Peyer's patch (tissue), 4 donors: ENCODE measurements around the gene KIF26B. TPM values are rescaled to one million over a fixed set of nuclear protein-coding genes. Genes with fewer than 3 reads are reported as not detected.
A peak's percentile ranks its signal among the peaks of the same experiment; 100 is the strongest.

Experiments
- DNase-seq, 3 donors: peaks; one replicate each; pipeline ENCODE4 v3.0.0-alpha.2; 2017 to 2019
- H3K27ac ChIP-seq, 4 donors: fragments of 200-600 bp; sonication (generic); one replicate each; pipeline ENCODE4 v1.5.1; 2016 to 2019
- H3K27me3 ChIP-seq, 2 donors: fragments of 200-600 bp; sonication (generic); one replicate each; pipeline ENCODE4 v1.5.1; 2019
- H3K36me3 ChIP-seq, 3 donors: fragments of 200-600 bp; sonication (generic); one replicate each; pipeline ENCODE4 v1.5.1; 2016 to 2019
- H3K4me1 ChIP-seq, 4 donors: fragments of 200-600 bp; sonication (generic); one replicate each; pipeline ENCODE4 v1.5.1; 2016 to 2019
- H3K4me3 ChIP-seq, 4 donors: fragments of 200-600 bp; sonication (generic); 1 replicate in 3 of 4; 2 replicates in 1 of 4; pipeline ENCODE4 v1.5.1; 2016 to 2019; ENCODE audit warnings: mild to moderate bottlenecking in 1 of 4
- H3K9me3 ChIP-seq, 4 donors: fragments of 200-600 bp; sonication (generic); one replicate each; pipeline ENCODE4 v1.5.1; 2016 to 2019; ENCODE audit warnings: mild to moderate bottlenecking in 1 of 4
- CTCF ChIP-seq, 6 experiments: fragments of 450-650 bp in 4 of 6; fragments of 200-600 bp in 2 of 6; sonication (generic) in 1 of 6; IDR thresholded peaks; one replicate each; pipeline ENCODE4 v1.5.1; 2017 to 2019; ENCODE audit warnings: antibody characterized with exemption in 6 of 6, mild to moderate bottlenecking in 3 of 6, moderate library complexity in 1 of 6
- POLR2A ChIP-seq, 2 donors: fragments of 450-650 bp; IDR thresholded peaks; one replicate each; pipeline ENCODE4 v1.5.1; 2017; ENCODE audit warnings: antibody characterized with exemption in 2 of 2, mild to moderate bottlenecking in 2 of 2, moderate library complexity in 2 of 2
- total RNA-seq, 4 donors: library from RNA; depleted of rRNA; stranded (reverse); fragments of >200 nt; gene quantifications; one replicate each; pipeline ENCODE4 v1.1.0, GENCODE V29; 2016

KIF26B gene
- total RNA-seq, 4 donors from 2014 or later = 0.70 to 1.6 (median 1.1) TPM

- peak overlapping the region; percentile 33 to 67 (median 58) for H3K4me3 ChIP-seq
- H3K36me3 ChIP-seq = no peaks in the 10 kb centered on the region
- peaks cover 3 to 40% (median 20%) of the 10 kb centered on the region in 4 donors for H3K4me1 ChIP-seq
- H3K27ac ChIP-seq = peak overlapping the region in 2 of 4 donors; percentile 1 to 17
- TF ChIP-seq POLR2A (IDR thresholded peaks at IDR 0.05) (no peak), CTCF (IDR thresholded peaks at IDR 0.05) (no peak)
- H3K27me3 ChIP-seq = no peaks in the 10 kb centered on the region
- no peaks in the 10 kb centered on the region for H3K9me3 ChIP-seq
- no peak for DNase-seq
Measured at GRCh38 chr1:245156736-245157505, 2.1 kb downstream of the KIF26B start.

- H3K27me3 ChIP-seq = no peaks in the 10 kb centered on the region
- no peak overlapping the region for H3K4me3 ChIP-seq
- H3K27ac ChIP-seq = no peak overlapping the region
- no peaks in the 10 kb centered on the region for H3K36me3 ChIP-seq
- DNase-seq = no peak
- H3K4me1 ChIP-seq = peaks cover 3 to 31% (median 17%) of the 10 kb centered on the region in 4 donors
- TF ChIP-seq POLR2A (IDR thresholded peaks at IDR 0.05) (no peak), CTCF (IDR thresholded peaks at IDR 0.05) (no peak)
- H3K9me3 ChIP-seq = no peaks in the 10 kb centered on the region
Measured at GRCh38 chr1:245158913-245159312, 4.1 kb downstream of the KIF26B start.

GRCh38 chr1:245160288-245160687 lies 5.5 kb downstream of the KIF26B start:
- no peaks in the 10 kb centered on the region for H3K9me3 ChIP-seq
- H3K4me3 ChIP-seq = no peak overlapping the region
- H3K36me3 ChIP-seq = no peaks in the 10 kb centered on the region
- H3K27ac ChIP-seq = peak overlapping the region in 1 of 4 donors; percentile 55
- no peaks in the 10 kb centered on the region for H3K27me3 ChIP-seq
- peaks cover 0 to 19% (median 10%) of the 10 kb centered on the region in 4 donors for H3K4me1 ChIP-seq
- DNase-seq = no peak
- TF ChIP-seq POLR2A (IDR thresholded peaks at IDR 0.05) (no peak), CTCF (IDR thresholded peaks at IDR 0.05) (no peak)

- H3K36me3 ChIP-seq = no peaks in the 10 kb centered on the region
- TF ChIP-seq POLR2A (IDR thresholded peaks at IDR 0.05) = no peak
- TF ChIP-seq CTCF (IDR thresholded peaks at IDR 0.05) = no peak
- no peaks in the 10 kb centered on the region for H3K27me3 ChIP-seq
- DNase-seq = no peak
- peaks cover 0 to 13% (median 7%) of the 10 kb centered on the region in 4 donors for H3K4me1 ChIP-seq
- no peak overlapping the region for H3K27ac ChIP-seq
- H3K9me3 ChIP-seq = no peaks in the 10 kb centered on the region
- no peak overlapping the region for H3K4me3 ChIP-seq
Measured at GRCh38 chr1:245160741-245161400, 6.1 kb downstream of the KIF26B start.

- peaks cover 0 to 5% (median 2%) of the 10 kb centered on the region in 4 donors for H3K4me1 ChIP-seq
- H3K4me3 ChIP-seq = no peak overlapping the region
- H3K27me3 ChIP-seq = no peaks in the 10 kb centered on the region
- no peak for DNase-seq
- no peaks in the 10 kb centered on the region for H3K9me3 ChIP-seq
- H3K27ac ChIP-seq = no peak overlapping the region
- no peaks in the 10 kb centered on the region for H3K36me3 ChIP-seq
- TF ChIP-seq CTCF (IDR thresholded peaks at IDR 0.05) (no peak), POLR2A (IDR thresholded peaks at IDR 0.05) (no peak)
Measured at GRCh38 chr1:245161866-245162265, 7.1 kb downstream of the KIF26B start.
